Stomach (tissue), 4 donors: ENCODE measurements around the gene BORCS6.

Experiments used
- POLR2AphosphoS5 ChIP-seq, 3 donors: sonication (generic); formaldehyde crosslinking; IDR thresholded peaks; one replicate each; pipeline ENCODE4 v1.6.1; 2016; ENCODE audit warnings: antibody characterized with exemption in 3 of 3
- TF ChIP-seq, protein P1 (sequence below), 7 experiments: fragments of 450-650 bp in 4 of 7; fragments of 200-600 bp in 3 of 7; sonication (generic) in 3 of 7; IDR thresholded peaks; one replicate each; pipeline ENCODE4 v1.5.1; 2016 to 2019; ENCODE audit warnings: antibody characterized with exemption in 7 of 7, control low read depth in 2 of 7, mild to moderate bottlenecking in 1 of 7

DNA sequence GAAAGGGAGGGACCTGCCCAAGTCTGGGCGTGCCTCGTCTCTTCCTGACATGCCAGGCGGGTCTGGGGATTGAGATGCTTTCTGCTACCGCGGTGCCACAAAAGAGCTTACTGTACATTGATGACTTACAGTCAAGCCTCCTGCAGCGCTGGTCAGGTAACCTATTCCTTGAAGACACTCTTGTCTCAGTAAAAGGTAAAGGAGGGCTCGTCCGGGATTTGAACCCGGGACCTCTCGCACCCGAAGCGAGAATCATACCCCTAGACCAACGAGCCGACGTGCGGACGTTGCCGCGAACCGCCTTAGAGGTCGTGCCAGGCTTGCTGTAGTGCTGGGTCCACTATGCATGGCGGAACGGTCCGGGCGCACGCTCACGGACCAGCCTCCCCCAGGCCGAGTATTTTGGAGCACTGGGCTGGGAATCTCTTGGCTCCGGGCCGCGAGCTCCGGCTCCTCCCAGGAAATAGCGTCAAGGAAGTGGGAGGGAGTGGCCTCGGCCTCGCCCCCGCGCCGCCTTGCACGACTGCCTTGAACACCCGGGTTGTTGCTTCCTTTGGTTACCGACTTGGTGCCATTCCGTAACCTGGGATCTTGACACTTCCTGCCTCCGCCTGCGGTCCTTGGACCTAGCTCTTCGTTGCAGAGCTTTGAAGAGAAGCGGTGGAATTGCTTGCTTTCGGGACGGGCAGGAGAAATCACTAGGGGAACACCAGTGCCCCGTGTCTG is 32.8 kb upstream of the BORCS6 start:
- TF ChIP-seq, protein P1, sequence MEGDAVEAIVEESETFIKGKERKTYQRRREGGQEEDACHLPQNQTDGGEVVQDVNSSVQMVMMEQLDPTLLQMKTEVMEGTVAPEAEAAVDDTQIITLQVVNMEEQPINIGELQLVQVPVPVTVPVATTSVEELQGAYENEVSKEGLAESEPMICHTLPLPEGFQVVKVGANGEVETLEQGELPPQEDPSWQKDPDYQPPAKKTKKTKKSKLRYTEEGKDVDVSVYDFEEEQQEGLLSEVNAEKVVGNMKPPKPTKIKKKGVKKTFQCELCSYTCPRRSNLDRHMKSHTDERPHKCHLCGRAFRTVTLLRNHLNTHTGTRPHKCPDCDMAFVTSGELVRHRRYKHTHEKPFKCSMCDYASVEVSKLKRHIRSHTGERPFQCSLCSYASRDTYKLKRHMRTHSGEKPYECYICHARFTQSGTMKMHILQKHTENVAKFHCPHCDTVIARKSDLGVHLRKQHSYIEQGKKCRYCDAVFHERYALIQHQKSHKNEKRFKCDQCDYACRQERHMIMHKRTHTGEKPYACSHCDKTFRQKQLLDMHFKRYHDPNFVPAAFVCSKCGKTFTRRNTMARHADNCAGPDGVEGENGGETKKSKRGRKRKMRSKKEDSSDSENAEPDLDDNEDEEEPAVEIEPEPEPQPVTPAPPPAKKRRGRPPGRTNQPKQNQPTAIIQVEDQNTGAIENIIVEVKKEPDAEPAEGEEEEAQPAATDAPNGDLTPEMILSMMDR (IDR thresholded peaks at IDR 0.05): no peak
- TF ChIP-seq POLR2AphosphoS5 (IDR thresholded peaks at IDR 0.05): peak; percentile 58 to 94 (median 88)
